Astrocyte (in vitro differentiated cells and primary cell): ENCODE results near the gene SLC38A10. TPM values are rescaled to one million over a fixed set of nuclear protein-coding genes. Genes with fewer than 3 reads are reported as not detected.

Source experiments
- DNase-seq: peaks from one replicate; pipeline ENCODE4 v3.0.0-alpha.2; 2010; ENCODE audit warnings: low read depth
- FAIRE-seq: peaks from 2 replicates; lab custom pipeline; 2011; peaks lifted over from hg19 to GRCh38; lab: Jason Lieb, UNC
- H2AFZ ChIP-seq: 2 replicates; pipeline ENCODE4 v1.6.0; 2012; ENCODE audit warnings: low read depth, low read length, inconsistent platforms
- H3K27ac ChIP-seq: 2 replicates; pipeline ENCODE4 v1.5.1; 2011; ENCODE audit warnings: low read depth, low read length, inconsistent platforms
- H3K27me3 ChIP-seq: 2 replicates; pipeline ENCODE4 v1.6.0; 2011; ENCODE audit warnings: low read length, inconsistent platforms; ENCODE audit not compliant: insufficient read depth
- H3K36me3 ChIP-seq: 2 replicates; pipeline ENCODE4 v1.5.1; 2011; ENCODE audit warnings: low read length, inconsistent platforms; ENCODE audit not compliant: insufficient read depth
- H3K4me1 ChIP-seq: 2 replicates; pipeline ENCODE4 v1.5.1; 2011; ENCODE audit warnings: low read length, inconsistent platforms; ENCODE audit not compliant: insufficient read depth
- H3K4me2 ChIP-seq: 2 replicates; pipeline ENCODE4 v1.6.0; 2012; ENCODE audit warnings: low read length, inconsistent platforms
- H3K4me3 ChIP-seq: 2 replicates; pipeline ENCODE4 v1.5.1; 2011; ENCODE audit warnings: low read depth, mild to moderate bottlenecking, low read length, inconsistent platforms; ENCODE audit not compliant: insufficient read depth
- H3K79me2 ChIP-seq: 2 replicates; pipeline ENCODE4 v1.6.0; 2012; ENCODE audit warnings: mild to moderate bottlenecking, low read length, inconsistent platforms; ENCODE audit not compliant: insufficient read depth
- H3K9ac ChIP-seq: 2 replicates; pipeline ENCODE4 v1.6.0; 2012; ENCODE audit warnings: mild to moderate bottlenecking, low read length, inconsistent platforms
- H3K9me3 ChIP-seq: 2 replicates; pipeline ENCODE4 v1.5.1; 2012; ENCODE audit warnings: low read depth, mild to moderate bottlenecking, low read length, inconsistent platforms; ENCODE audit not compliant: insufficient read depth
- H4K20me1 ChIP-seq: 2 replicates; pipeline ENCODE4 v1.6.0; 2012; ENCODE audit warnings: low read length, inconsistent platforms; ENCODE audit not compliant: insufficient read depth
- H3K27ac Mint-ChIP-seq: one replicate; pipeline ENCODE4 v1.8.0; 2021; ENCODE audit warnings: mild to moderate bottlenecking, mixed read lengths; ENCODE audit not compliant: unreplicated experiment
- H3K27me3 Mint-ChIP-seq: one replicate; pipeline ENCODE4 v1.8.0; 2021; ENCODE audit warnings: low read depth, mixed read lengths; ENCODE audit not compliant: unreplicated experiment
- H3K36me3 Mint-ChIP-seq: one replicate; pipeline ENCODE4 v1.8.0; 2021; ENCODE audit warnings: low read depth, mixed read lengths; ENCODE audit not compliant: unreplicated experiment
- H3K4me1 Mint-ChIP-seq: one replicate; pipeline ENCODE4 v1.8.0; 2021; ENCODE audit warnings: low read depth, mixed read lengths; ENCODE audit not compliant: unreplicated experiment
- H3K4me3 Mint-ChIP-seq: one replicate; pipeline ENCODE4 v1.8.0; 2021; ENCODE audit warnings: mild to moderate bottlenecking, moderate library complexity, mixed read lengths; ENCODE audit not compliant: unreplicated experiment
- H3K9me3 Mint-ChIP-seq: one replicate; pipeline ENCODE4 v1.8.0; 2021; ENCODE audit warnings: mild to moderate bottlenecking, mixed read lengths; ENCODE audit not compliant: unreplicated experiment
- EZH2 ChIP-seq: IDR thresholded peaks from 2 replicates; pipeline ENCODE4 v1.6.1; 2012; ENCODE audit warnings: mild to moderate bottlenecking, low read length, inconsistent platforms; ENCODE audit not compliant: insufficient read depth
- total RNA-seq: library from RNA; stranded (reverse); gene quantifications from 2 replicates; pipeline ENCODE4 v1.2.1, GENCODE V29; 2021
- TF ChIP-seq, protein P1 (sequence below): IDR thresholded peaks from 2 replicates; pipeline ENCODE4 v1.5.1; 2011; ENCODE audit warnings: low read depth, mild to moderate bottlenecking, inconsistent platforms, low read length, moderate library complexity; ENCODE audit not compliant: insufficient read depth

SLC38A10 gene
- total RNA-seq, 1 donor from 2014 or later, result 71.4 TPM

GRCh38 chr17:81204578-81204977, 90.5 kb downstream of the SLC38A10 start:
- no peaks in the 10 kb centered on the region for H3K79me2 ChIP-seq
- H3K27ac ChIP-seq, result no peak overlapping the region
- H3K36me3 ChIP-seq, result no peaks in the 10 kb centered on the region
- Mint-ChIP-seq H3K4me1 (no peaks in the 10 kb centered on the region), H3K4me3 (no peak overlapping the region), H3K9me3 (no peaks in the 10 kb centered on the region), H3K36me3 (peaks cover 4% of the 10 kb centered on the region), H3K27ac (no peak overlapping the region), H3K27me3 (peaks cover 2% of the 10 kb centered on the region)
- H3K9me3 ChIP-seq, result no peaks in the 10 kb centered on the region
- no peaks in the 10 kb centered on the region for H3K27me3 ChIP-seq
- TF ChIP-seq, protein P1, sequence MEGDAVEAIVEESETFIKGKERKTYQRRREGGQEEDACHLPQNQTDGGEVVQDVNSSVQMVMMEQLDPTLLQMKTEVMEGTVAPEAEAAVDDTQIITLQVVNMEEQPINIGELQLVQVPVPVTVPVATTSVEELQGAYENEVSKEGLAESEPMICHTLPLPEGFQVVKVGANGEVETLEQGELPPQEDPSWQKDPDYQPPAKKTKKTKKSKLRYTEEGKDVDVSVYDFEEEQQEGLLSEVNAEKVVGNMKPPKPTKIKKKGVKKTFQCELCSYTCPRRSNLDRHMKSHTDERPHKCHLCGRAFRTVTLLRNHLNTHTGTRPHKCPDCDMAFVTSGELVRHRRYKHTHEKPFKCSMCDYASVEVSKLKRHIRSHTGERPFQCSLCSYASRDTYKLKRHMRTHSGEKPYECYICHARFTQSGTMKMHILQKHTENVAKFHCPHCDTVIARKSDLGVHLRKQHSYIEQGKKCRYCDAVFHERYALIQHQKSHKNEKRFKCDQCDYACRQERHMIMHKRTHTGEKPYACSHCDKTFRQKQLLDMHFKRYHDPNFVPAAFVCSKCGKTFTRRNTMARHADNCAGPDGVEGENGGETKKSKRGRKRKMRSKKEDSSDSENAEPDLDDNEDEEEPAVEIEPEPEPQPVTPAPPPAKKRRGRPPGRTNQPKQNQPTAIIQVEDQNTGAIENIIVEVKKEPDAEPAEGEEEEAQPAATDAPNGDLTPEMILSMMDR, result no peak
- no peak for TF ChIP-seq EZH2
- H4K20me1 ChIP-seq, result peaks cover 4% of the 10 kb centered on the region
- H3K4me1 ChIP-seq, result no peaks in the 10 kb centered on the region
- H3K4me2 ChIP-seq, result no peak overlapping the region
- FAIRE-seq, result no peak
- no peak overlapping the region for H2AFZ ChIP-seq
- no peak overlapping the region for H3K4me3 ChIP-seq
- DNase-seq, result no peak
- H3K9ac ChIP-seq, result no peak overlapping the region

GRCh38 chr17:81203136-81203535, 92.0 kb downstream of the SLC38A10 start:
- Histone ChIP-seq H3K27me3 (no peaks in the 10 kb centered on the region), H2AFZ (no peak overlapping the region), H3K4me2 (no peak overlapping the region), H3K79me2 (no peaks in the 10 kb centered on the region), H3K9ac (no peak overlapping the region), H3K36me3 (no peaks in the 10 kb centered on the region), H3K27ac (no peak overlapping the region), H4K20me1 (peaks cover 4% of the 10 kb centered on the region), H3K9me3 (no peaks in the 10 kb centered on the region), H3K4me3 (no peak overlapping the region), H3K4me1 (no peaks in the 10 kb centered on the region)
- FAIRE-seq, result no peak
- no peak overlapping the region for H3K4me3 Mint-ChIP-seq
- H3K27ac Mint-ChIP-seq, result no peak overlapping the region
- H3K4me1 Mint-ChIP-seq, result no peaks in the 10 kb centered on the region
- peaks cover 2% of the 10 kb centered on the region for H3K27me3 Mint-ChIP-seq
- H3K9me3 Mint-ChIP-seq, result no peaks in the 10 kb centered on the region
- TF ChIP-seq, protein P1, result no peak
- no peak for TF ChIP-seq EZH2
- DNase-seq, result no peak
- H3K36me3 Mint-ChIP-seq, result peaks cover 4% of the 10 kb centered on the region

- Histone ChIP-seq H3K36me3 (no peaks in the 10 kb centered on the region), H4K20me1 (no peaks in the 10 kb centered on the region), H3K4me2 (no peak overlapping the region), H3K4me3 (no peak overlapping the region), H2AFZ (no peak overlapping the region), H3K9me3 (no peaks in the 10 kb centered on the region), H3K4me1 (no peaks in the 10 kb centered on the region), H3K27ac (no peak overlapping the region), H3K27me3 (no peaks in the 10 kb centered on the region), H3K9ac (no peak overlapping the region), H3K79me2 (no peaks in the 10 kb centered on the region)
- no peaks in the 10 kb centered on the region for H3K4me1 Mint-ChIP-seq
- DNase-seq (no peak), FAIRE-seq (no peak)
- no peak for TF ChIP-seq EZH2
- TF ChIP-seq, protein P1, result no peak
- no peak overlapping the region for H3K27ac Mint-ChIP-seq
- H3K9me3 Mint-ChIP-seq, result no peaks in the 10 kb centered on the region
- H3K36me3 Mint-ChIP-seq, result peaks cover 4% of the 10 kb centered on the region
- H3K4me3 Mint-ChIP-seq, result no peak overlapping the region
- peaks cover 2% of the 10 kb centered on the region for H3K27me3 Mint-ChIP-seq
These were observed 92.8 kb downstream of the SLC38A10 start for GRCh38 chr17:81202318-81202717.
